H9 (cell line): ENCODE measurements around the gene ARHGEF2. TPM values are rescaled to one million over a fixed set of nuclear protein-coding genes. Genes with fewer than 3 reads are reported as not detected.
A peak's percentile ranks its signal among the peaks of the same experiment; 100 is the strongest.

ENCODE experiments used
- DNase-seq: peaks from one replicate; pipeline ENCODE4 v3.0.0-alpha.2; 2017
- H2AFZ ChIP-seq: one replicate; pipeline ENCODE4 v1.6.1; 2013; ENCODE audit warnings: mild to moderate bottlenecking, low read length, control low read depth, moderate library complexity
- H2AK5ac ChIP-seq: 2 replicates; pipeline ENCODE4 v1.6.1; 2013; ENCODE audit warnings: low read length, control low read depth, mixed read lengths; ENCODE audit not compliant: insufficient read length
- H2BK120ac ChIP-seq: one replicate; pipeline ENCODE4 v1.6.1; 2013; ENCODE audit warnings: low read depth, mild to moderate bottlenecking, low read length, control low read depth, inconsistent platforms; ENCODE audit not compliant: poor library complexity, severe bottlenecking
- H2BK12ac ChIP-seq: 2 replicates; pipeline ENCODE4 v1.6.1; 2013; ENCODE audit warnings: low read length, control low read depth, mixed read lengths, low read depth; ENCODE audit not compliant: insufficient read length
- H2BK15ac ChIP-seq: 2 replicates; pipeline ENCODE4 v1.6.1; 2013; ENCODE audit warnings: low read depth, low read length, control low read depth
- H2BK20ac ChIP-seq: one replicate; pipeline ENCODE4 v1.6.1; 2013; ENCODE audit warnings: low read depth, mild to moderate bottlenecking, low read length, control low read depth, inconsistent platforms; ENCODE audit not compliant: poor library complexity, severe bottlenecking
- H2BK5ac ChIP-seq: 2 replicates; pipeline ENCODE4 v1.6.1; 2013; ENCODE audit warnings: low read length, control low read depth, mixed read lengths; ENCODE audit not compliant: insufficient read length
- H3K14ac ChIP-seq: 2 replicates; pipeline ENCODE4 v1.6.1; 2013; ENCODE audit warnings: low read length, control low read depth; ENCODE audit not compliant: insufficient read depth
- H3K18ac ChIP-seq: 2 replicates; pipeline ENCODE4 v1.6.1; 2013; ENCODE audit warnings: low read depth, mild to moderate bottlenecking, mixed read lengths, low read length, control low read depth; ENCODE audit not compliant: insufficient read length
- H3K23ac ChIP-seq: 2 replicates; pipeline ENCODE4 v1.6.1; 2013; ENCODE audit warnings: low read length, control low read depth, mixed read lengths, low read depth; ENCODE audit not compliant: insufficient read length
- H3K23me2 ChIP-seq: 2 replicates; pipeline ENCODE4 v1.6.1; 2013; ENCODE audit warnings: low read depth, mild to moderate bottlenecking, mixed read lengths, low read length, control low read depth; ENCODE audit not compliant: insufficient read length, poor library complexity, severe bottlenecking
- H3K27ac ChIP-seq: 2 replicates; pipeline ENCODE4 v1.5.1; 2013; ENCODE audit warnings: low read length, control low read depth, mixed read lengths, low read depth; ENCODE audit not compliant: insufficient read length
- H3K27me3 ChIP-seq: 2 replicates; pipeline ENCODE4 v1.6.1; 2013; ENCODE audit warnings: low read length, control low read depth, inconsistent platforms; ENCODE audit not compliant: insufficient read depth
- H3K4ac ChIP-seq: 2 replicates; pipeline ENCODE4 v1.6.1; 2013; ENCODE audit warnings: low read depth, mild to moderate bottlenecking, control low read depth, inconsistent platforms, low read length, moderate library complexity
- H3K4me1 ChIP-seq: 2 replicates; pipeline ENCODE4 v1.6.1; 2013; ENCODE audit warnings: low read length, control low read depth, inconsistent platforms; ENCODE audit not compliant: insufficient read depth
- H3K4me2 ChIP-seq: 2 replicates; pipeline ENCODE4 v1.6.1; 2013; ENCODE audit warnings: low read length, control low read depth, mixed read lengths; ENCODE audit not compliant: insufficient read length, insufficient read depth
- H3K56ac ChIP-seq: 2 replicates; pipeline ENCODE4 v1.6.1; 2013; ENCODE audit warnings: low read depth, mild to moderate bottlenecking, mixed read lengths, low read length, control low read depth; ENCODE audit not compliant: insufficient read length
- H3K79me1 ChIP-seq: 2 replicates; pipeline ENCODE4 v1.6.1; 2013; ENCODE audit warnings: low read depth, mild to moderate bottlenecking, moderate library complexity, low read length, control low read depth, inconsistent platforms; ENCODE audit not compliant: insufficient read depth, poor library complexity, severe bottlenecking
- H3K79me2 ChIP-seq: 2 replicates; pipeline ENCODE4 v1.6.1; 2013; ENCODE audit warnings: low read length, control low read depth, inconsistent platforms; ENCODE audit not compliant: insufficient read depth
- H3K9ac ChIP-seq: 2 replicates; pipeline ENCODE4 v1.6.1; 2013; ENCODE audit warnings: low read length, control low read depth, mixed read lengths; ENCODE audit not compliant: insufficient read length; ENCODE audit errors: extremely low read depth
- H3K9me3 ChIP-seq: one replicate; pipeline ENCODE4 v1.6.1; 2013; ENCODE audit warnings: low read depth, low read length, inconsistent platforms; ENCODE audit not compliant: control insufficient read depth
- H3T11ph ChIP-seq: one replicate; pipeline ENCODE4 v1.6.1; 2013; ENCODE audit warnings: mild to moderate bottlenecking, low read length, control low read depth, inconsistent platforms
- H4K20me1 ChIP-seq: one replicate; pipeline ENCODE4 v1.6.1; 2013; ENCODE audit not compliant: control insufficient read depth, insufficient read length, insufficient read depth
- H4K5ac ChIP-seq: 2 replicates; pipeline ENCODE4 v1.6.1; 2013; ENCODE audit warnings: low read depth, mild to moderate bottlenecking, mixed read lengths, low read length, control low read depth; ENCODE audit not compliant: insufficient read length
- H4K8ac ChIP-seq: replicated peaks from 2 replicates; pipeline ENCODE4 v1.6.1; 2013; ENCODE audit warnings: low read length, control low read depth, mixed read lengths, low read depth; ENCODE audit not compliant: insufficient read length
- H4K91ac ChIP-seq: 2 replicates; pipeline ENCODE4 v1.6.1; 2013; ENCODE audit warnings: low read depth, mild to moderate bottlenecking, moderate library complexity, mixed read lengths, low read length, control low read depth; ENCODE audit not compliant: insufficient read length
- H3K27ac Mint-ChIP-seq, 3 experiments: 2 replicates in 2 of 3; 3 replicates in 1 of 3; pipeline ENCODE4 v1.8.0; 2020 to 2021; ENCODE audit warnings: mixed read lengths in 3 of 3, mild to moderate bottlenecking in 1 of 3, moderate library complexity in 1 of 3
- H3K27me3 Mint-ChIP-seq: 2 replicates; pipeline ENCODE4 v1.8.0; 2021; ENCODE audit warnings: low read depth, mild to moderate bottlenecking, moderate library complexity, mixed read lengths
- H3K36me3 Mint-ChIP-seq, 3 experiments: 2 replicates in 2 of 3; 3 replicates in 1 of 3; pipeline ENCODE4 v1.8.0; 2020 to 2021; ENCODE audit warnings: low read depth in 3 of 3, mixed read lengths in 3 of 3; ENCODE audit not compliant: insufficient read depth in 1 of 3
- H3K4me1 Mint-ChIP-seq, 2 experiments: 2 replicates each; pipeline ENCODE4 v1.8.0; 2020; ENCODE audit warnings: mixed read lengths in 2 of 2
- H3K4me3 Mint-ChIP-seq, 2 experiments: 2 replicates in 1 of 2; 3 replicates in 1 of 2; pipeline ENCODE4 v1.8.0; 2020 to 2021; ENCODE audit warnings: mild to moderate bottlenecking in 2 of 2, mixed read lengths in 2 of 2, moderate library complexity in 1 of 2
- H3K9me3 Mint-ChIP-seq, 2 experiments: 2 replicates in 1 of 2; 3 replicates in 1 of 2; pipeline ENCODE4 v1.8.0; 2020; ENCODE audit warnings: mild to moderate bottlenecking in 2 of 2, mixed read lengths in 2 of 2, moderate library complexity in 1 of 2
- CTCF ChIP-seq: fragments of 200-600 bp; sonication (generic); conservative IDR thresholded peaks from 3 replicates; pipeline ENCODE4 v1.8.0; 2021; ENCODE audit warnings: antibody characterized with exemption, mild to moderate bottlenecking
- WGBS: extraction: QIAGEN DNeasy Blood & Tissue Kit; methylation state at CpG from one replicate; pipeline ENCODE4 v1.1.7; 2013; ENCODE audit warnings: missing lambda C conversion rate, low lambda C conversion rate, mixed read lengths; ENCODE audit not compliant: insufficient read length; ENCODE audit errors: extremely low coverage; 5-methylcytosine and 5-hydroxymethylcytosine counted together
- total RNA-seq: library from RNA; stranded (reverse); gene quantifications from 2 replicates; pipeline ENCODE4 v1.2.1, GENCODE V29; 2021

Gene ARHGEF2
- total RNA-seq, 1 experiment from 2014 or later: 111 TPM

- Histone ChIP-seq H3K79me1 (peaks cover 4% of the 10 kb centered on the region), H4K20me1 (no peaks in the 10 kb centered on the region), H3K4ac (no peak overlapping the region), H2AK5ac (no peak overlapping the region), H2AFZ (no peak overlapping the region), H2BK120ac (no peak overlapping the region), H2BK20ac (no peak overlapping the region), H3K56ac (no peak overlapping the region), H4K5ac (no peak overlapping the region), H3K4me2 (no peak overlapping the region), H3K23ac (no peak overlapping the region), H3T11ph (no peak overlapping the region), H4K8ac (no peak overlapping the region), H4K91ac (no peak overlapping the region), H3K27me3 (no peaks in the 10 kb centered on the region), H2BK15ac (no peak overlapping the region), H3K27ac (no peak overlapping the region), H3K23me2 (peaks cover 6% of the 10 kb centered on the region), H3K79me2 (peaks cover 7% of the 10 kb centered on the region; the same call in 1 of the 2 replicates), H2BK5ac (no peak overlapping the region), H3K14ac (no peak overlapping the region), H3K4me1 (no peaks in the 10 kb centered on the region; the same call in 1 of the 2 replicates), H2BK12ac (no peak overlapping the region), H3K9ac (no peak overlapping the region), H3K9me3 (no peaks in the 10 kb centered on the region), H3K18ac (no peak overlapping the region)
- H3K27ac Mint-ChIP-seq: peak overlapping the region in 1 of 3 experiments; percentile 7; a peak in 1 of 7 replicates
- TF ChIP-seq CTCF: peak; percentile 74
- no CpG with 5 or more reads among the region's 1 CpG for WGBS
- DNase-seq: no peak
- H3K9me3 Mint-ChIP-seq: no peaks in the 10 kb centered on the region
- no peaks in the 10 kb centered on the region; a peak in 2 of 7 replicates for H3K36me3 Mint-ChIP-seq
- H3K4me1 Mint-ChIP-seq: peaks cover 11% of the 10 kb centered on the region in 2 experiments
- H3K27me3 Mint-ChIP-seq: no peaks in the 10 kb centered on the region; the same call in none of the 2 replicates
- H3K4me3 Mint-ChIP-seq: no peak overlapping the region
These were observed 40.1 kb downstream of the ARHGEF2 start for GRCh38 chr1:155938220-155938627.
